Right hindlimb (tissue), 1 donor: ENCODE measurements around the gene SEMA4B.
A peak's percentile ranks its signal among the peaks of the same experiment; 100 is the strongest.
"Not testable (repeated sequence)": the region's sequence is repeated elsewhere in the genome, so short reads cannot be mapped to it uniquely, and the experiment has no call there.

Experiments used
- DNase-seq: peaks from one replicate; pipeline ENCODE4 v3.0.0-alpha.2; 2018

SEMA4B gene

GRCh38 chr15:90265271-90266060 is 64.3 kb downstream of the SEMA4B start, which contains the start of gene NGRN:
Gene NGRN (plus strand): TSS chr15:90265672. CDS start chr15:90265713, 41 bp downstream.
- DNase-seq, result peak; percentile 96

GRCh38 chr15:90266061-90266431 is 64.9 kb downstream of the SEMA4B start:
- DNase-seq, result peak; percentile 51

GRCh38 chr15:90266485-90266884 is 65.4 kb downstream of the SEMA4B start:
- DNase-seq, result no peak

DNA sequence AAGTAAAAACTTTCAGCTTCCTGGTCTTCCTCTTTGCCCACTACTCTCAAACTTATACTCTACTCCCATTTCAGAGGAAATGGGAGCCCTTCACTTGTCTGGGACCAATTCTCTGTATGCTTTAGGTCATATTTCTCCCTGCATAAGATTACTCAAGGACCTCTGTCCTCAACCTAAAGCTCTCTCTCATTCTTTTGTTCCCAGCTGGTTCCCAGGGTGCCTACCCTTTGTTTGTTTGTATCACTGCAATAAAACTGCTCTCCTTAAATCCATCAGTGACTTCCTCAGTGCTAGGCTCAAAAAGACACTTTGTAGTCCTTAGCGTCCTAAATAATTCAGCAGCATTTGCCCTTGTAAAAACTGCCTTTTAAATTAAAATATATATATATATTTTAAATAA is 67.3 kb downstream of the SEMA4B start:
- DNase-seq, result no peak

DNA sequence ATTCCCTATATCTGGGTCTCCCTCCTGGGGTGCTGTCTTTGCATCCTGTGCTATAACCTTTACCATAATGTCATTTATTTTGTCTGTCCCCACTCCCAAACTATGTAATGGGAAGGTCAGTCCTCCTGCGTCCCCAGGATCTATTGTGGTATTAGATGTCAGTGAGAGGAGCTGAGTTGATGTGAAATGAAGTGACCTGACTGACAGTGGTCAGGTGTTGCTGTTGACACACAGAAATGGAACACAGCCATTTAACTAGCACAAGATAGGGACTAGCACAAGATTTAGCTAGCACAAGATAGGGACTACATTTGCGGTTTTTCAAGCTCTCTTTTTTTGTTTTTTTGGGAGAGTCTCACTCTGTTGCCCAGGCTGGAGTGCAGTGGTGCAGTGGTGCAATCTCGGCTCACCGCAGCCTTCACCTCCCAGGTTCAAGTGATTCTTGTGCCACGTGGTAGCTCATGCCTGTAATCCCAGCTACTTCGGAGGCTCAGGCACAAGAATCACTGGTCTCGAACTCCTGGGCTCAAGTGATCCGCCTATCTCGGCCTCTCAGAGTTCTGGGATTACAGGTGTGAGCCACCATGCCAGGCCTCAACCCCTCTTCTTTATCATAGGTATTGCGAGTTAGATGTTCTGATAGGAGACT is 69.5 kb downstream of the SEMA4B start:
- no peak for DNase-seq

GRCh38 chr15:90271459-90272166 is 70.5 kb downstream of the SEMA4B start:
- DNase-seq, result no peak

DNA sequence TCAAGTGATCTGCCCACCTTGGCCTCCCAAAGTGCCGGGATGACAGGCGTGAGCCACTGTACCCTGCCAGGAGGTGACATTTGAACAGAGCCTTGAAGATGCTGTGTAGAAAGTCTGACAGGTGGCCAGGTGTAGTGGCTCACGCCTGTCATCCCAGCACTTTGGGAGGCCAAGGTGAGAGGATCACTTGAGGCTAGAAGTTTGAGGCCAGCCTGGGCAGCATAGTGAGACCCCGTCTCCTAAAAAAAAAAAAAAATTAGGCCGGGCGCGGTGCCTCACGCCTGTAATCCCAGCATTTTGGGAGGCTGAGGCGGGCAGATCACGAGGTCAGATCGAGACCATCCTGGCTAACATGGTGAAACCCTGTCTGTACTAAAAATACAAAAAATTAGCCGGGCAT is 77.3 kb downstream of the SEMA4B start:
- not testable (repeated sequence) for DNase-seq
